Ramos (cell line): ENCODE results near the gene TRAF3.

ENCODE experiments used
- in situ Hi-C: fragments of 300-500 bp; cut with MboI; formaldehyde crosslinking; loops from one replicate; pipeline ENCODE4 v1.14.3; 2022; ENCODE audit warnings: low sequenced_read_pairs; ENCODE audit not compliant: unreplicated experiment

TRAF3 gene

GRCh38 chr14:102775855-102776760 is 1.1 kb upstream of the TRAF3 start:
- in situ Hi-C loops = no loop called here

GRCh38 chr14:102777711-102778337 is 575 bp downstream of the TRAF3 start:
- in situ Hi-C loops = no loop called here

- in situ Hi-C loops = no loop called here
Observed at GRCh38 chr14:102778338-102779083, 1.3 kb downstream of the TRAF3 start.

GRCh38 chr14:102779084-102779462 is 1.8 kb downstream of the TRAF3 start:
- in situ Hi-C loops = no loop called here

- in situ Hi-C loops = no loop called here
Observed at GRCh38 chr14:102779574-102780315, 2.5 kb downstream of the TRAF3 start.

GRCh38 chr14:102781063-102781462 is 3.8 kb downstream of the TRAF3 start:
- in situ Hi-C loops = no loop called here

- in situ Hi-C loops = no loop called here
Observed at GRCh38 chr14:102782974-102783373, 5.7 kb downstream of the TRAF3 start.

GRCh38 chr14:102784892-102785594 is 7.8 kb downstream of the TRAF3 start:
- in situ Hi-C loops = no loop called here

- in situ Hi-C loops = no loop called here
Observed at GRCh38 chr14:102785595-102785963, 8.3 kb downstream of the TRAF3 start.

GRCh38 chr14:102786768-102787167 is 9.5 kb downstream of the TRAF3 start:
- in situ Hi-C loops = no loop called here

GRCh38 chr14:102789349-102789748 is 12.1 kb downstream of the TRAF3 start:
- in situ Hi-C loops = no loop called here

- in situ Hi-C loops = no loop called here
Observed at GRCh38 chr14:102793531-102794328, 16.5 kb downstream of the TRAF3 start.

- in situ Hi-C loops = no loop called here
Observed at GRCh38 chr14:102795060-102795925, 18.0 kb downstream of the TRAF3 start.

- in situ Hi-C loops = no loop called here
Observed at GRCh38 chr14:102796661-102797190, 19.5 kb downstream of the TRAF3 start.

GRCh38 chr14:102798926-102799325 is 21.7 kb downstream of the TRAF3 start:
- in situ Hi-C loops = no loop called here

GRCh38 chr14:102799684-102800562 is 22.7 kb downstream of the TRAF3 start:
- in situ Hi-C loops = no loop called here
